GM21825 (cell line): ENCODE data around the gene DDX49.

Source experiments
- ATAC-seq: cut with Tn5 transposase; IDR thresholded peaks from one replicate; pipeline ENCODE4 v1.9.1; 2021; ENCODE audit warnings: mild to moderate bottlenecking, moderate library complexity; ENCODE audit not compliant: unreplicated experiment

The DDX49 gene

DNA sequence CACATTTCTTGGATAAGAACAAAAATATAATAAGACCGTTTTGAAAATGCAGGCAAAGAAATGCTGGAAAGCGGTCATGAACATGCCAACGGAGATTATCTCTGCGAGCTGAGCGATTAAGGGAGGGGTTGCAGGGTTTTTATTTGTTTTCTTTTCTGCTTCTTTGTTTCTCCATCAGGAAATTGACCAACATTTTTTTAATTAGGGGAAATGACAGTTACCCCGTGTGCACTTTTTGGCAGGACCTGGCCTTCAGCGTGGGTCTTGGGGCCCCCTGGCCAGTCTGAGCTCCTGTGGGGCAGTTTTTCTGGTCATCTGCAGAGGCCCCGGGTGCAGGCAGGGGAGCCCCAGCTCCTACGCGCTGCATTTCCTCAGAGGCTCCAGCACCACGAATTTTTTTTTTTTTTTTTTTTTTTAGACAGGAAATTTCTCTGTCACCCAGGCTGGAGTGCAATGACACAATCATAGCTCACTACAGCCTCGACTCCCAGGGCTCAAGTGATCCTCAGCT, 52.8 kb downstream of the DDX49 start:
- no peak for ATAC-seq

DNA sequence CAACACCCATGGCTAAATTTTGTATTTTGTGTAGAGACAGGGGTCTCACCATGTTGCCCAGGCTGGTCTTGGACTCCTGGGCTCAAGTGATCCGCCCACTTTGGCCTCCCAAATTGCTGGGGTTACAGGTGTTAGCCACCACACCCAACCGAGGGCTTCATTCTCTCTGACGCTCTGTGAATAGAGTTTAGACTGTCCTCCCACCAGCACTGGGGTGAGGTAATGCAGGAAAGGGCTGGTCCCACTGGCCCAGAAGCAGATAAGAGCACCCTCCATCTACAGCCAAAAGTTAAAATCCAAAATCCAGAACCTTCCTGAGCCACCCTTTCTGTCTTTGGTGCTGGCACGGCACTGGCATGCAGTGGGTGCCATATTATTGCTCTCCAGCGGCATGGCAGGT, 53.3 kb downstream of the DDX49 start:
- ATAC-seq, result no peak

DNA sequence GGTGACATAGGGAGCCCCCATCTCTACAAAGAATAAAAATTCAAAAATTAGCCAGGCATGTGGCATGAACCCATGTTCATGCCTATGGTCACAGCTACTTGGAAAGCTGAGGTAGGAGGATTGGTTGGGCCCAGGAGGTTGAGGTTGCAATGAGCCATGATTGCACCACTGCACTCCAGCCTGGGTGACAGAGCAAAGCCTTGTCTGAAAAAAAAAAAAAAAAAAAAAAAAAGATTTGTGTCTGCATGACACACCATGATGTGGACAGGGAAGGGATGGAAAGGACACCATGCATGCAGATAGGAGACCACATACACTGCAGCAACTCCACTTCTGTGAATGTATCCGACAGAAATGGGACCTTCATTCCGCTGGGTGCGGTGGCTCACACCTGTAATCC, 55.5 kb downstream of the DDX49 start:
- no peak for ATAC-seq

DNA sequence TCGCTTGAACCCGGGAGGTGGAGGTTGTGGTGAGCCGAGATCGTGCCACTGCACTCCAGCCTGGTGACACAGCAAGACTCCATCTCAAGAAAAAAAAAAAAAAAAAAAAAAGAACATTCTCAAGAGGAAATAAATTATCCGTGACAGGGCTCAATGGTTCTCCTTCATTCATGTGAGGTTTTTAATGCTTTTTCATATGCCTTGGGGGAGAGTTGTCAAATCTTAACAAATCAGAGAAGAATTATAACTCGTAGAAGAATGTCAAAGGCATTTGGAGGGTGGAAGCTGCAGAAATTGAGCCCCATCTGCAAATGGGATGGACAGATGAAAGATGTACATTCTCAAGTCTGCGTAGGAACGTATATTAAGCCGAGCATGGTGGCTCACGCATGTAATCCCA, 56.4 kb downstream of the DDX49 start:
- no peak for ATAC-seq
